Glutamatergic neuron (in vitro differentiated cells): ENCODE measurements around the gene IL4I1. TPM values are rescaled to one million over a fixed set of nuclear protein-coding genes. Genes with fewer than 3 reads are reported as not detected.

Source experiments
- DNase-seq: peaks from one replicate; pipeline ENCODE4 v3.0.0; 2022
- H3K27ac Mint-ChIP-seq: one replicate; pipeline ENCODE4 v1.8.0; 2020; ENCODE audit warnings: mild to moderate bottlenecking, mixed read lengths, inconsistent platforms; ENCODE audit not compliant: unreplicated experiment
- H3K27me3 Mint-ChIP-seq: one replicate; pipeline ENCODE4 v1.8.0; 2020; ENCODE audit warnings: mild to moderate bottlenecking, moderate library complexity, mixed read lengths, inconsistent platforms; ENCODE audit not compliant: unreplicated experiment
- H3K36me3 Mint-ChIP-seq: one replicate; pipeline ENCODE4 v1.8.0; 2020; ENCODE audit warnings: mild to moderate bottlenecking, mixed read lengths, inconsistent platforms; ENCODE audit not compliant: unreplicated experiment
- H3K4me1 Mint-ChIP-seq: one replicate; pipeline ENCODE4 v1.8.0; 2020; ENCODE audit warnings: mild to moderate bottlenecking, low read depth, mixed read lengths, inconsistent platforms; ENCODE audit not compliant: unreplicated experiment
- H3K4me3 Mint-ChIP-seq: one replicate; pipeline ENCODE4 v1.8.0; 2020; ENCODE audit warnings: mild to moderate bottlenecking, mixed read lengths, inconsistent platforms; ENCODE audit not compliant: unreplicated experiment
- H3K9me3 Mint-ChIP-seq: one replicate; pipeline ENCODE4 v1.8.0; 2020; ENCODE audit warnings: mild to moderate bottlenecking, moderate library complexity, mixed read lengths, inconsistent platforms; ENCODE audit not compliant: unreplicated experiment
- CTCF ChIP-seq: fragments of 200-600 bp; sonication (generic); IDR thresholded peaks from one replicate; pipeline ENCODE4 v1.5.0; 2021; ENCODE audit not compliant: partially characterized antibody, unreplicated experiment
- total RNA-seq: library from RNA; stranded (reverse); fragmentation: NEBNext Ultra II Directional; extraction: Animal tissue kit (Norgen Biotek cat#: 25700); gene quantifications from one replicate; pipeline ENCODE4 v1.2.1, GENCODE V29; 2021; ENCODE audit not compliant: unreplicated experiment

IL4I1 gene
- total RNA-seq, 1 donor from 2014 or later: 0.59 TPM

GRCh38 chr19:49847731-49848696 is 48.7 kb downstream of the IL4I1 start:
- H3K4me1 Mint-ChIP-seq: peaks cover 15% of the 10 kb centered on the region
- peaks cover 5% of the 10 kb centered on the region for H3K36me3 Mint-ChIP-seq
- no peak for TF ChIP-seq CTCF
- no peak overlapping the region for H3K27ac Mint-ChIP-seq
- H3K4me3 Mint-ChIP-seq: no peak overlapping the region
- DNase-seq: no peak
- peaks cover 14% of the 10 kb centered on the region for H3K9me3 Mint-ChIP-seq
- peaks cover 10% of the 10 kb centered on the region for H3K27me3 Mint-ChIP-seq

- Mint-ChIP-seq H3K27me3 (peaks cover 2% of the 10 kb centered on the region), H3K4me1 (peaks cover 6% of the 10 kb centered on the region), H3K9me3 (peaks cover 6% of the 10 kb centered on the region), H3K27ac (no peak overlapping the region), H3K36me3 (peaks cover 5% of the 10 kb centered on the region), H3K4me3 (no peak overlapping the region)
- DNase-seq: no peak
- no peak for TF ChIP-seq CTCF
Measured at GRCh38 chr19:49846408-49846807, 50.3 kb downstream of the IL4I1 start.

- Mint-ChIP-seq H3K4me1 (peaks cover 6% of the 10 kb centered on the region), H3K9me3 (peaks cover 4% of the 10 kb centered on the region), H3K4me3 (no peak overlapping the region), H3K36me3 (peaks cover 5% of the 10 kb centered on the region), H3K27ac (no peak overlapping the region), H3K27me3 (peaks cover 4% of the 10 kb centered on the region)
- no peak for TF ChIP-seq CTCF
- DNase-seq: no peak
Measured at GRCh38 chr19:49845414-49845813, 51.3 kb downstream of the IL4I1 start.

- H3K9me3 Mint-ChIP-seq: no peaks in the 10 kb centered on the region
- no peak for TF ChIP-seq CTCF
- peaks cover 2% of the 10 kb centered on the region for H3K27me3 Mint-ChIP-seq
- H3K27ac Mint-ChIP-seq: no peak overlapping the region
- no peaks in the 10 kb centered on the region for H3K4me1 Mint-ChIP-seq
- H3K4me3 Mint-ChIP-seq: no peak overlapping the region
- H3K36me3 Mint-ChIP-seq: no peaks in the 10 kb centered on the region
- DNase-seq: no peak
Measured at GRCh38 chr19:49844138-49845095, 52.3 kb downstream of the IL4I1 start.
